Measurements from ENCODE around the gene CCDC92.

The CCDC92 gene

DNA sequence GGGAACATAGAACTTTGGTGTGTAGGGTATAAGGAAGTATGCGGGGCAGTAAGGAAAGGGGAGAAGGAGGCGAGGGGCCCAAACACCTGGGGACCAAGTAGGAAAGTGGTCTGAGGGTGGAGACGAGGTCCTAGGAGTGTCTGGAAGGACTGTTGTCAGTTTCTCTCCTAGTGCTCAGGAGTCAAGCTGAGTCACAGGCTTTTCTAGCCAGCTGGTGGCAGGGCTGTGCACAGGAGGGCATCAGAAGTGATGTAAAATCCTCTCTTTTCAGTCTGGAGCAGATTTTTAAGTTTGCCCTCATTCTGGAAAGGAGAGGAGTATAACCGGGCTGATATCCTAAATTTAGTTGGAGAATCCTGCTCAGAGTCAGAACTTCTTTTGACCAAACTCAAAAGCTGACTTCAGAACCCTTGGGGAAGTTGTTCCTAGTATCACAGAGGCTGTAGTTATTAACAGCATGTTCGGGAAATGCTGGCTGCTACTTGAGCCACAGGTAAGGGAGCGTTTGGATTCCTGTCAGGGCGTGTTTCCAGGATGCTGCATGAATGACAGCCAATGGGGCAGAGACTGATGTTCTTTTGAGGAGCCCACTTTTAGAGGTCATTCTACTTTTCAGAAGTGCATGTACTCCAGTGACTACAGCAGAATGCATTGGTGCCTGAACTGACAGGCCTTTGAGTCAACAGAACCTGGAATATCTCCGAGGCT lies 19.6 kb upstream of the CCDC92 start:
- H3K27ac ChIP-seq: no peak overlapping the region
- no peak for TF ChIP-seq CTCF (conservative IDR thresholded peaks at IDR 0.05)

- no peak for TF ChIP-seq CTCF (conservative IDR thresholded peaks at IDR 0.05)
- no peak overlapping the region; the same call in 1 of the 2 replicates for H3K27ac ChIP-seq
Measured at GRCh38 chr12:123991372-123991951, 18.8 kb upstream of the CCDC92 start.

DNA sequence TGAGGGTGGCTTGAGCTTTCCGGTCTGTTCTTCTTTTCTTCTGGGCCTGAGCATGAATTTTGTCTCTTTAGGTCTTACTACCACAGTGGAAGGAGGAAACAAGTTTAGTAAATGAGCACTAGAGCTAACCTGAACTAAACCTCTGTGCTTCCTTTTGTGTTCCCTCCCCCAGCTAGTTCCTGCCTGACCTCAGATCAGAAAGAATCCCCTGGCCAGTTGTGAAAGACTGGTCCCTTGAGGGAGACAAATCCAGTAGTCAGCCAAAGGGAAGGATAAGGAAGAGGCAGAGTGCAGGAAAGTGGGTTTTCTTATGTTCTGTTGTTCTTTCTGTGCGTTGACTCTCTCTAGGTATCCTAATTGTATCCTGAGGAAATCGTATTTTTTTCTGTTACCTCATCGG lies 17.9 kb upstream of the CCDC92 start:
- TF ChIP-seq CTCF (conservative IDR thresholded peaks at IDR 0.05): no peak
- no peak overlapping the region; the same call in 1 of the 2 replicates for H3K27ac ChIP-seq

GRCh38 chr12:123989753-123990152 lies 17.1 kb upstream of the CCDC92 start:
- TF ChIP-seq CTCF (conservative IDR thresholded peaks at IDR 0.05): no peak
- H3K27ac ChIP-seq: no peak overlapping the region

GRCh38 chr12:123989168-123989567 lies 16.5 kb upstream of the CCDC92 start:
- no peak overlapping the region for H3K27ac ChIP-seq

GRCh38 chr12:123987022-123987421 lies 14.4 kb upstream of the CCDC92 start:
- no peak overlapping the region for H3K27ac ChIP-seq
- TF ChIP-seq CTCF (conservative IDR thresholded peaks at IDR 0.05): no peak

More at GRCh38 chr12:123989168-123989567, 16.5 kb upstream of the CCDC92 start:
- no peak for TF ChIP-seq CTCF (conservative IDR thresholded peaks at IDR 0.05)

- H3K27ac ChIP-seq: no peak overlapping the region
- no peak for TF ChIP-seq CTCF (conservative IDR thresholded peaks at IDR 0.05)
Measured at GRCh38 chr12:123986374-123986965, 13.8 kb upstream of the CCDC92 start.
